GM12878 (cell line): Measurements from ENCODE around the gene STPG1. TPM values are rescaled to one million over a fixed set of nuclear protein-coding genes. Genes with fewer than 3 reads are reported as not detected.

Source experiments
- CEBPZ ChIP-seq: fragments of 150-350 bp; IDR thresholded peaks from 2 replicates; pipeline ENCODE4 v1.6.1; 2016; ENCODE audit warnings: low read depth, low read length
- E4F1 ChIP-seq: fragments of 450-650 bp; IDR thresholded peaks from 2 replicates; pipeline ENCODE4 v1.6.1; 2018; ENCODE audit warnings: borderline replicate concordance, mild to moderate bottlenecking; ENCODE audit not compliant: partially characterized antibody
- ESRRA ChIP-seq: IDR thresholded peaks from 2 replicates; pipeline ENCODE4 v1.6.1; 2012; ENCODE audit warnings: mild to moderate bottlenecking, low read length, improper control_type of control experiment
- GABPA ChIP-seq: IDR thresholded peaks from 2 replicates; pipeline ENCODE4 v1.6.1; 2014; ENCODE audit warnings: antibody characterized with exemption, low read depth, mild to moderate bottlenecking, inconsistent platforms
- MAX ChIP-seq: IDR thresholded peaks from 2 replicates; pipeline ENCODE4 v1.6.1; 2012; ENCODE audit warnings: low read depth, low read length, improper control_type of control experiment
- SP1 ChIP-seq: IDR thresholded peaks from one replicate; pipeline ENCODE4 v1.6.1; 2011; ENCODE audit warnings: low read depth, low read length
- SUPT20H ChIP-seq: IDR thresholded peaks from 2 replicates; pipeline ENCODE4 v1.6.1; 2011; ENCODE audit warnings: low read depth, mild to moderate bottlenecking, low read length, moderate library complexity, borderline replicate concordance; ENCODE audit not compliant: control insufficient read depth
- polyA plus RNA-seq, 11 experiments: library from polyadenylated mRNA; depleted of rRNA in 4 of 11; unstranded in 6 of 11; stranded (reverse) in 5 of 11; fragments of >200 nt; fragmentation: Nextera tagmentation in 4 of 11; fragmentation: Illumina TruSeq in 1 of 11; extraction: Ambion mirVana in 4 of 11; extraction: Trizol in 1 of 11; gene quantifications; 1 replicate in 1 of 11; 2 replicates in 10 of 11; pipeline versions ENCODE4 v1.2.1 to v1.2.3, GENCODE V29; 2011 to 2016; ENCODE audit warnings: inconsistent platforms in 2 of 11, missing spikeins in 2 of 11, low read depth in 1 of 11
- total RNA-seq, 4 experiments: library from RNA; depleted of rRNA in 3 of 4; stranded (reverse); fragments of >200 nt in 3 of 4; fragmentation: Illumina TruSeq in 1 of 4; extraction: Trizol in 1 of 4; gene quantifications; 2 replicates each; pipeline versions ENCODE4 v1.2.1 to v1.2.3, GENCODE V29; 2013 to 2021
- TF ChIP-seq, protein P1 (sequence below): fragments of 450-650 bp; IDR thresholded peaks from 2 replicates; pipeline ENCODE4 v1.6.1; 2018; ENCODE audit warnings: mild to moderate bottlenecking, low read depth, moderate library complexity; ENCODE audit not compliant: partially characterized antibody
- TF ChIP-seq, protein P2 (sequence below): fragments of 450-650 bp; IDR thresholded peaks from 2 replicates; pipeline ENCODE4 v1.6.1; 2017; ENCODE audit warnings: mild to moderate bottlenecking, low read depth, inconsistent platforms; ENCODE audit not compliant: poor library complexity, severe bottlenecking
- TF ChIP-seq, protein P3 (sequence below): IDR thresholded peaks from 2 replicates; pipeline ENCODE4 v1.6.1; 2011; ENCODE audit warnings: low read depth, mild to moderate bottlenecking, low read length, moderate library complexity, borderline replicate concordance; ENCODE audit errors: extremely low read depth
- TF ChIP-seq, protein P4 (sequence below): fragments of 450-650 bp; IDR thresholded peaks from 2 replicates; pipeline ENCODE4 v1.6.1; 2017; ENCODE audit warnings: mild to moderate bottlenecking, moderate library complexity

STPG1 gene
- total and polyA plus RNA-seq, 10 of the 15 experiments (the other 5 are each of a cell fraction or from before 2014, with no cell fraction given): 0.22 to 2.6 (median 0.73) TPM

GRCh38 chr1:24415334-24415909 is 1.8 kb upstream of the STPG1 start, which contains the start of gene NIPAL3 (continued):
- TF ChIP-seq, protein P1, sequence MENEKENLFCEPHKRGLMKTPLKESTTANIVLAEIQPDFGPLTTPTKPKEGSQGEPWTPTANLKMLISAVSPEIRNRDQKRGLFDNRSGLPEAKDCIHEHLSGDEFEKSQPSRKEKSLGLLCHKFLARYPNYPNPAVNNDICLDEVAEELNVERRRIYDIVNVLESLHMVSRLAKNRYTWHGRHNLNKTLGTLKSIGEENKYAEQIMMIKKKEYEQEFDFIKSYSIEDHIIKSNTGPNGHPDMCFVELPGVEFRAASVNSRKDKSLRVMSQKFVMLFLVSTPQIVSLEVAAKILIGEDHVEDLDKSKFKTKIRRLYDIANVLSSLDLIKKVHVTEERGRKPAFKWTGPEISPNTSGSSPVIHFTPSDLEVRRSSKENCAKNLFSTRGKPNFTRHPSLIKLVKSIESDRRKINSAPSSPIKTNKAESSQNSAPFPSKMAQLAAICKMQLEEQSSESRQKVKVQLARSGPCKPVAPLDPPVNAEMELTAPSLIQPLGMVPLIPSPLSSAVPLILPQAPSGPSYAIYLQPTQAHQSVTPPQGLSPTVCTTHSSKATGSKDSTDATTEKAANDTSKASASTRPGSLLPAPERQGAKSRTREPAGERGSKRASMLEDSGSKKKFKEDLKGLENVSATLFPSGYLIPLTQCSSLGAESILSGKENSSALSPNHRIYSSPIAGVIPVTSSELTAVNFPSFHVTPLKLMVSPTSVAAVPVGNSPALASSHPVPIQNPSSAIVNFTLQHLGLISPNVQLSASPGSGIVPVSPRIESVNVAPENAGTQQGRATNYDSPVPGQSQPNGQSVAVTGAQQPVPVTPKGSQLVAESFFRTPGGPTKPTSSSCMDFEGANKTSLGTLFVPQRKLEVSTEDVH: no peak
- TF ChIP-seq SUPT20H (no peak), SP1 (peak; percentile 99), E4F1 (no peak), ESRRA (no peak), MAX (no peak; the same call in 1 of the 2 replicates), CEBPZ (peak; percentile 60), GABPA (no peak)
- TF ChIP-seq, protein P2, sequence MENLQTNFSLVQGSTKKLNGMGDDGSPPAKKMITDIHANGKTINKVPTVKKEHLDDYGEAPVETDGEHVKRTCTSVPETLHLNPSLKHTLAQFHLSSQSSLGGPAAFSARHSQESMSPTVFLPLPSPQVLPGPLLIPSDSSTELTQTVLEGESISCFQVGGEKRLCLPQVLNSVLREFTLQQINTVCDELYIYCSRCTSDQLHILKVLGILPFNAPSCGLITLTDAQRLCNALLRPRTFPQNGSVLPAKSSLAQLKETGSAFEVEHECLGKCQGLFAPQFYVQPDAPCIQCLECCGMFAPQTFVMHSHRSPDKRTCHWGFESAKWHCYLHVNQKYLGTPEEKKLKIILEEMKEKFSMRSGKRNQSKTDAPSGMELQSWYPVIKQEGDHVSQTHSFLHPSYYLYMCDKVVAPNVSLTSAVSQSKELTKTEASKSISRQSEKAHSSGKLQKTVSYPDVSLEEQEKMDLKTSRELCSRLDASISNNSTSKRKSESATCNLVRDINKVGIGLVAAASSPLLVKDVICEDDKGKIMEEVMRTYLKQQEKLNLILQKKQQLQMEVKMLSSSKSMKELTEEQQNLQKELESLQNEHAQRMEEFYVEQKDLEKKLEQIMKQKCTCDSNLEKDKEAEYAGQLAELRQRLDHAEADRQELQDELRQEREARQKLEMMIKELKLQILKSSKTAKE: peak; percentile 41
- TF ChIP-seq, protein P3, sequence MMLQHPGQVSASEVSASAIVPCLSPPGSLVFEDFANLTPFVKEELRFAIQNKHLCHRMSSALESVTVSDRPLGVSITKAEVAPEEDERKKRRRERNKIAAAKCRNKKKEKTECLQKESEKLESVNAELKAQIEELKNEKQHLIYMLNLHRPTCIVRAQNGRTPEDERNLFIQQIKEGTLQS: no peak
- TF ChIP-seq, protein P4, sequence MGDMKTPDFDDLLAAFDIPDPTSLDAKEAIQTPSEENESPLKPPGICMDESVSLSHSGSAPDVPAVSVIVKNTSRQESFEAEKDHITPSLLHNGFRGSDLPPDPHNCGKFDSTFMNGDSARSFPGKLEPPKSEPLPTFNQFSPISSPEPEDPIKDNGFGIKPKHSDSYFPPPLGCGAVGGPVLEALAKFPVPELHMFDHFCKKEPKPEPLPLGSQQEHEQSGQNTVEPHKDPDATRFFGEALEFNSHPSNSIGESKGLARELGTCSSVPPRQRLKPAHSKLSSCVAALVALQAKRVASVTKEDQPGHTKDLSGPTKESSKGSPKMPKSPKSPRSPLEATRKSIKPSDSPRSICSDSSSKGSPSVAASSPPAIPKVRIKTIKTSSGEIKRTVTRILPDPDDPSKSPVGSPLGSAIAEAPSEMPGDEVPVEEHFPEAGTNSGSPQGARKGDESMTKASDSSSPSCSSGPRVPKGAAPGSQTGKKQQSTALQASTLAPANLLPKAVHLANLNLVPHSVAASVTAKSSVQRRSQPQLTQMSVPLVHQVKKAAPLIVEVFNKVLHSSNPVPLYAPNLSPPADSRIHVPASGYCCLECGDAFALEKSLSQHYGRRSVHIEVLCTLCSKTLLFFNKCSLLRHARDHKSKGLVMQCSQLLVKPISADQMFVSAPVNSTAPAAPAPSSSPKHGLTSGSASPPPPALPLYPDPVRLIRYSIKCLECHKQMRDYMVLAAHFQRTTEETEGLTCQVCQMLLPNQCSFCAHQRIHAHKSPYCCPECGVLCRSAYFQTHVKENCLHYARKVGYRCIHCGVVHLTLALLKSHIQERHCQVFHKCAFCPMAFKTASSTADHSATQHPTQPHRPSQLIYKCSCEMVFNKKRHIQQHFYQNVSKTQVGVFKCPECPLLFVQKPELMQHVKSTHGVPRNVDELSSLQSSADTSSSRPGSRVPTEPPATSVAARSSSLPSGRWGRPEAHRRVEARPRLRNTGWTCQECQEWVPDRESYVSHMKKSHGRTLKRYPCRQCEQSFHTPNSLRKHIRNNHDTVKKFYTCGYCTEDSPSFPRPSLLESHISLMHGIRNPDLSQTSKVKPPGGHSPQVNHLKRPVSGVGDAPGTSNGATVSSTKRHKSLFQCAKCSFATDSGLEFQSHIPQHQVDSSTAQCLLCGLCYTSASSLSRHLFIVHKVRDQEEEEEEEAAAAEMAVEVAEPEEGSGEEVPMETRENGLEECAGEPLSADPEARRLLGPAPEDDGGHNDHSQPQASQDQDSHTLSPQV: no peak
